CD4-positive, alpha-beta T cell treated with Interleukin-15 for 1 hour (primary cell): Measurements from ENCODE around the gene THAP5.
"Not testable (repeated sequence)": the region's sequence is repeated elsewhere in the genome, so short reads cannot be mapped to it uniquely, and the experiment has no call there.

Experiments
- DNase-seq: peaks from one replicate; pipeline ENCODE4 v3.0.0-alpha.2; 2020

THAP5 gene

GRCh38 chr7:108581655-108582491 is 12.4 kb upstream of the THAP5 start:
- DNase-seq, result no peak

DNA sequence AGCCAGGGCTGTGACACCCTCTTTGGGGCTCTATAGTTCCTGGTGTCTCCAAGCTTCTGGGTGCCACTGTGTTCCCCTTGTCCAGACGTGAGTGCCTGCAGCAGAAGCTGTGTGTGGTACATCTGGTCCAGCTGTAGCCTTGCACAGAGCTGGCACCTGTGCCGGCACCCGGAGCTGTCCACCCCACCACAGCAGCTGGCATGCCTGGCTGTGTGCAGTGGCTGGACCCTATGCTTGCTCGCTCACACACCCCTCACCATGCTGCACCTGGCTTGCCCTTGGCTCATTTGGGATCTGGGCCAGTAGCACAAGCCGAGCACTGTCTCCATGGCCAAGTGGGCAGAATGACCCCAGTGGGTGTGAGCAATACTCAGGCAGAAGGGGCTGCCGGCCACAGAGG is 10.8 kb upstream of the THAP5 start:
- DNase-seq, result no peak

- DNase-seq, result no peak
Observed at GRCh38 chr7:108578937-108579336, 9.4 kb upstream of the THAP5 start.

DNA sequence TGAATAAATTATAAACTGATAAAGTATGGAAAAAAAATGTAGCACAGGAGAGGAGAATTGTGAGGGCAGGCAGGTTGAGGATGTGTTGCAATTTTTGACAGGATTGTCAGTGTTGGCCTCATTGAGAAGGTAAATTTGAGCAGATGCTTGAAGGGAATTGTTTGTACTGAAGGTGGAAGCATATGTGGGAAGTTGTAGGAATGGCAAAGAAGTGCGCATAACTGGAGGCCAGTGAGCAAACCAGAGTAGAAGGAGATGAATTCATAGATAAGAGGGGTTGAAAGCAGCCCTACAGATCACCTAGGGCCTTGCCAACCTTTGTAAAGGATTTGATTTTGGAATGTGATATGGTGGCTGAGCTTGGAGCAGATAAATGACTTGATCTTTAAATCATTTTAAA is 6.6 kb upstream of the THAP5 start:
- DNase-seq, result no peak

DNA sequence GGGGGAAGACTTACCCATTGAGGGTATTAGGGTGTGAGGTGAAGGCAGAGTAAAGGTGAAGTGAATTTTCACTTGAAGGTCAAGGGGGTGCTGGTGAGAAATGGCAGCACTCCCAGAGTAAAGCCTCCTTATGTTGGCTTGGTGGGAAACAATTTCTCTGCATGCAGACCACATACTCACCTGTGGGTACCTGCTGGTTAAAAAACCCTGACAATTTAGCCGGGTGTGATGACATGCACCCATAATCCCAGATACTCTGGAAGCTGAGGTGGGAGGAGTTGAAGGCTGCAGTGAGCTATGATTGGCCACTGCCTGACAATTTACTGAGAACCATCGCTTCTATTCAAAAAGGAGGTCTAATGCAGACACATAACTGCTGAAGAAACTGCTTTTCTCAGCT is 5.7 kb upstream of the THAP5 start:
- no peak for DNase-seq

DNA sequence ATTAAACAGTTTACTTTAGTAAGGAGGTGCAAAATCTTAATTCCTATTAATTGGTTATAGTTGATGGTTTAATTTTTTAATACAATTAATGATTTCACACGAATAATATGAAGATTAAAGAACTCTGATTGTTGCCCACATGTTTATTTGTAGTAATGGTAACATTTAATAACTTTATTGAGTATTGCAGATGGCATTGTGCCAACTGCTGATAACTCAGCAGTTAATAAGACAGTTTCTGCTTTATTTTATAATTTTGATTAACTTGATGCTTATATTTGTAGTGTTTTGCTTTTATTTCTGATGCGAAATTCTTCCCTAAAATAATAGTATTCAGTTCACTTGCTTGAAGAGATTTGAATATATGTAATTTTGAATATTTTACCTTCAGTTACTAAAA is 3.0 kb upstream of the THAP5 start:
- DNase-seq, result no peak

GRCh38 chr7:108570146-108570755 is 745 bp upstream of the THAP5 start:
- peak; percentile 64 for DNase-seq

DNA sequence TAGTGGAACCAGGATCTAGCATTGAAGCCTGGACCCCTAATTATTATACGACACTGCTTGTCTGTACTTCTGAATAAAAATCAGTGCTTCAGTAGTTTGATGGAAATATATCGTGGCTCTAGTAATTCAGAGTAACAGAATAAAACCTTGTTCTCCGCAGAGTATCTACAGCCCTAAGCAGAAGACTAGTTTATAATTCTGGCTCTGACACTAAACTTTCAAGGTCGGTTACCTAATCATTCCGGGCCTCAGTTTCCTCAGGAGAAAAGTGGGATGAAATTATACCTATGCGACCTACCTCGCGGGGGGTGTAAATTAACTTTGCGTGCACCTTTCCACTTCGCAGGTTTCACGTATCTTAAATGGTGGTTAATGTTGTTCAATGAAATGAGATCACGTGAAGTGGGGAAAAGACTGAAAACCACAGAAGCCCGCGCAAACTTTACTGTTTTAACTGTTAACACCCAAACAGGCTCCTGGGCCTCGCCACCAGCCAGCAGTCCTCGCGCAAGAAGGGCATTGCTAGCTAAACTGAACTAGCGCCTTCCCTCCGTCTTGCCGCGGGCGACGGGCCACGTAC is 615 bp downstream of the THAP5 start:
- no peak for DNase-seq

- no peak for DNase-seq
Observed at GRCh38 chr7:108565987-108566386, 3.5 kb downstream of the THAP5 start.

- no peak for DNase-seq
Observed at GRCh38 chr7:108561047-108561619, 8.4 kb downstream of the THAP5 start.

GRCh38 chr7:108559253-108559652 is 10.3 kb downstream of the THAP5 start:
- no peak for DNase-seq

DNA sequence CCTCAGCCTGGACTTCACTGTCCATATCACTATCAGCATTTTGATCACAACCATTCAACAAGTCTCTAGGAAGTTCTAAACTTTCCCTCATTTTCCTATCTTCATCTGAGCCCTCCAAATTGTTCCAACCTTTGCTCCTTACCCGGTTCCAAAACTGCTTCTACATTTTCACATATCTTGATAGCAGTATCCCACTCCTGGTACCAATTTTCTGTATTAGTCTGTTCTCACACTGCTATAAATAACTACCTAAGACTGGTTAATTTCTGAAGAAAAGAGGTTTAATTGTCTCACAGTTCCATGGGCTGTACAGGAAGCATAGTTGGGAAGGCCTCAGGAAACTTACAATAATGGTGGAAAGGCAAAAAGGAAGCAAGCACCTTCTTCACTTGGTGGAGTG is 11.9 kb downstream of the THAP5 start:
- no peak for DNase-seq

DNA sequence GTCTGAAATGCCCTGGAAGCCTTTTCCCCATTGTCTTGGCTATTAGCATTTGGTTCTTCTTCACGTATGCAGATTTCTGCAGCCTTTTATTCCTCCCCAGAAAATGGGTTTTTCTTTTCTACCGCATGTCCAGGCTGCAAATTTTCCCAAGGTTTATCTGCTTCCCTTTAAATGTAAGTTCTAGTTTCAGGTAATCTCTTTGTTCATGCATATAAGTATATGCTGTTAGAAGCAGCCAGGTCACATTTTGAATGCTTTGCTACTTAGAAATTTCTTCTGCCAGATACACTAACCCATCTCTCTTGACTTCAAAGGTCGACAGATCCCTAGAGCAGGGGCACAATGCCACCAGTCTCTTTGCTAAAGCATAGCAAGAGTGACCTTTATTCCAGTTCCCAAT is 12.3 kb downstream of the THAP5 start:
- DNase-seq, result no peak

DNA sequence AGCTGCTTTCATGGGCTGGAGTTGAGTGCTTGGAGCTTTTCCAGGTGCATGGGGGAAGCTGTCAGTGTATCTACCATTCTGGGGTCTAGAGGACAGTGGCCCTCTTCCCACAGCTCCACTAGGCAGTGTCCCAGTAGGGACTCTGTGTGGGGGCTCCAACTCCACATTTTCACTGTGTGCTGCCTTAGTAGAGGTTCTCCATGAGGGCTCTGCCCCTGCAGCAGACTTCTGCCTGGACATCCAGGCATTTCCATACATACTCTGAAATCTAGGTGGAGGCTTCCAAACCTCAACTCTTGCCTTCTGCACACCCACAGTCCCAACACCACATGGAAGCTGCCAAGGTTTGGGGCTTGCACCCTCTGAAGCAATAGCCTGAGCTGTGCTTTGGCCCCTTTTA is 12.8 kb downstream of the THAP5 start:
- not testable (repeated sequence) for DNase-seq

- DNase-seq, result not testable (repeated sequence)
Observed at GRCh38 chr7:108548141-108548896, 21.2 kb downstream of the THAP5 start.

DNA sequence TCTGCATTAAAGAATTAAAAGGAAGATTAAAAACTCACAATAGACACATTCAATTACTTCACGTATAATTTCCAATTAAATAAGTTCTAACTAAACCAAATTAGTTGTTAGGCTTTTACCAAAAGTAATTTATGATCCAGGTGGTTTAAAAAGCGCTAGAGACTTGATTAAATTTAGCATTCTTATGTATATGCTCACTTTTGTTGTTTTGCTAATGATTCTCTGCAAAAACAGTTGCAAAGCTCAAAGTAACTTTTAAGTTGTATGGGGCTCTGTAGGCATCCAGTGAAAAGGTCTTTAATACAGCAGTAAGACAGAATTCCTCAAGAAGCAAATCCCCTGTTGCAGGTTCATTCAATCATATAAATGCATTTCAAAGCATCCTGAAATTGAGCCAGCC is 28.0 kb downstream of the THAP5 start:
- DNase-seq, result no peak

- DNase-seq, result not testable (repeated sequence)
Observed at GRCh38 chr7:108538685-108539084, 30.8 kb downstream of the THAP5 start.

GRCh38 chr7:108538236-108538635 is 31.3 kb downstream of the THAP5 start:
- DNase-seq, result not testable (repeated sequence)

GRCh38 chr7:108537229-108537628 is 32.3 kb downstream of the THAP5 start:
- DNase-seq, result no peak

DNA sequence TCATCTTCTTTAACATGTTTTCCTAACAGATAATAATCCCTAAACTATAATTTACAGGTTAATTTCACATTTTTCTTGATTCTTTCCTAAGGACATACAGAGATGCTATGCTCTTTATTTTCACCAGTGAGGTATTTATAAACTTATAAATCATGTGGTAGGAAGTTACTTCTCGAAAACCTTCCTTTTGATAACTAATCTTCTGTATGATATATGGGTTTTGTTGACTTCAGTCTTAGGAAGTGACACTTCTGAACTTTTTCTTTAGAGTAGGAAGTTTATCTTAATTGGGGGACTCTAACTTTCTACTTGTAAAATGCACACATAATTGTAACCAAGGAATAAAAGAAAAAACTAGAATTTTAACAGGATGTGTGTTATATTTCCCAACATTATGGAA is 33.8 kb downstream of the THAP5 start:
- no peak for DNase-seq

- DNase-seq, result no peak
Observed at GRCh38 chr7:108535257-108535656, 34.2 kb downstream of the THAP5 start.

- DNase-seq, result no peak
Observed at GRCh38 chr7:108533712-108534111, 35.8 kb downstream of the THAP5 start.

GRCh38 chr7:108529341-108529740 is 40.2 kb downstream of the THAP5 start:
- DNase-seq, result no peak
